ENCODE data around the gene NAT14.

GRCh38 chr19:55520691-55521292 lies 35.8 kb downstream of the NAT14 start:
- TF ChIP-seq CTCF (IDR thresholded peaks at IDR 0.05) (no peak), ZFX (IDR thresholded peaks at IDR 0.05; ENCODE audit: borderline replicate concordance) (no peak)

Data from 22Rv1 (cell line).